HepG2 (cell line): ENCODE data around the gene VSTM5. TPM values are rescaled to one million over a fixed set of nuclear protein-coding genes. Genes with fewer than 3 reads are reported as not detected.
A peak's percentile ranks its signal among the peaks of the same experiment; 100 is the strongest.

Experiments used
- ELF1 ChIP-seq: sonication (generic); formaldehyde crosslinking; IDR thresholded peaks from 2 replicates; pipeline ENCODE4 v1.4.0; 2020; ENCODE audit warnings: missing genetic modification reagents
- FOXP4 ChIP-seq: sonication (generic); formaldehyde crosslinking; IDR thresholded peaks from 2 replicates; pipeline ENCODE4 v1.4.0; 2020; ENCODE audit warnings: missing genetic modification reagents
- GABPA ChIP-seq, 2 experiments: IDR thresholded peaks; 2 replicates each; pipeline ENCODE4 v1.6.1; 2011 to 2016; ENCODE audit warnings: low read depth in 2 of 2, low read length in 1 of 2, missing biosample characterization in 1 of 2, missing genetic modification characterization in 1 of 2
- GPN1 ChIP-seq: sonication (generic); formaldehyde crosslinking; IDR thresholded peaks from 2 replicates; pipeline ENCODE4 v1.5.1; 2020; ENCODE audit warnings: missing genetic modification reagents, borderline replicate concordance
- KMT2B ChIP-seq: IDR thresholded peaks from 2 replicates; pipeline ENCODE4 v1.6.1; 2016; ENCODE audit warnings: missing genetic modification reagents, missing compliant biosample characterization
- MBD4 ChIP-seq: IDR thresholded peaks from 2 replicates; pipeline ENCODE4 v1.6.1; 2012; ENCODE audit warnings: low read length, inconsistent platforms, borderline replicate concordance
- PRPF4 ChIP-seq: fragments of 200-400 bp; formaldehyde crosslinking; IDR thresholded peaks from 2 replicates; pipeline ENCODE4 v1.6.1; 2016; ENCODE audit warnings: low read length, low read depth; ENCODE audit not compliant: poor library complexity, severe bottlenecking
- RBFOX2 ChIP-seq: fragments of 200-400 bp; formaldehyde crosslinking; IDR thresholded peaks from 2 replicates; pipeline ENCODE4 v1.6.1; 2017; ENCODE audit warnings: low read depth, mild to moderate bottlenecking, low read length
- SALL1 ChIP-seq: sonication (generic); formaldehyde crosslinking; IDR thresholded peaks from 2 replicates; pipeline ENCODE4 v1.8.0; 2022; ENCODE audit warnings: mild to moderate bottlenecking, missing genetic modification reagents
- SMYD3 ChIP-seq: sonication (generic); formaldehyde crosslinking; IDR thresholded peaks from 2 replicates; pipeline ENCODE4 v1.8.1; 2023; ENCODE audit warnings: mild to moderate bottlenecking, missing genetic modification reagents
- SOX5 ChIP-seq: IDR thresholded peaks from 2 replicates; pipeline ENCODE4 v1.6.1; 2016; ENCODE audit warnings: borderline replicate concordance
- TBL1XR1 ChIP-seq: fragments of 150-350 bp; IDR thresholded peaks from 2 replicates; pipeline ENCODE4 v1.6.1; 2014; ENCODE audit warnings: borderline replicate concordance, low read length; ENCODE audit not compliant: partially characterized antibody
- THAP11 ChIP-seq: IDR thresholded peaks from 2 replicates; pipeline ENCODE4 v1.6.1; 2016; ENCODE audit warnings: missing biosample characterization, missing genetic modification reagents
- YY1 ChIP-seq: IDR thresholded peaks from 2 replicates; pipeline ENCODE4 v1.6.1; 2011; ENCODE audit warnings: low read length, low read depth, moderate library complexity, mild to moderate bottlenecking; ENCODE audit not compliant: insufficient read depth, insufficient replicate concordance
- ZBTB7B ChIP-seq: sonication (generic); formaldehyde crosslinking; IDR thresholded peaks from 2 replicates; pipeline ENCODE4 v1.4.0; 2020; ENCODE audit warnings: missing genetic modification reagents
- ZMYM2 ChIP-seq: sonication (generic); formaldehyde crosslinking; IDR thresholded peaks from 2 replicates; pipeline ENCODE4 v1.8.0; 2022; ENCODE audit warnings: mild to moderate bottlenecking, missing genetic modification reagents
- ZNF180 ChIP-seq: sonication (generic); formaldehyde crosslinking; IDR thresholded peaks from 2 replicates; pipeline ENCODE4 v1.4.0; 2020; ENCODE audit warnings: low read depth, missing genetic modification reagents, borderline replicate concordance
- ZNF30 ChIP-seq: sonication (generic); formaldehyde crosslinking; IDR thresholded peaks from 2 replicates; pipeline ENCODE4 v1.5.0; 2020; ENCODE audit warnings: mild to moderate bottlenecking, missing genetic modification reagents
- ZNF724P ChIP-seq: sonication (generic); formaldehyde crosslinking; IDR thresholded peaks from 2 replicates; pipeline ENCODE4 v1.8.0; 2022; ENCODE audit warnings: missing genetic modification reagents, borderline replicate concordance
- ZNF75D ChIP-seq: sonication (generic); formaldehyde crosslinking; IDR thresholded peaks from 2 replicates; pipeline ENCODE4 v1.8.1; 2023; ENCODE audit warnings: missing genetic modification reagents, mild to moderate bottlenecking, borderline replicate concordance
- ZNF761 ChIP-seq: sonication (generic); formaldehyde crosslinking; conservative IDR thresholded peaks from 2 replicates; pipeline ENCODE4 v1.4.0; 2020; ENCODE audit warnings: mild to moderate bottlenecking, missing genetic modification reagents
- polyA plus RNA-seq, 8 experiments: library from polyadenylated mRNA; depleted of rRNA in 3 of 8; stranded (reverse) in 7 of 8; unstranded in 1 of 8; fragments of >200 nt; fragmentation: Illumina TruSeq in 4 of 8; extraction: Trizol in 4 of 8; gene quantifications; 2 replicates each; pipeline versions ENCODE4 v1.2.1 to v1.2.3, GENCODE V29; 2011 to 2016; ENCODE audit warnings: low read depth in 4 of 8, missing spikeins in 1 of 8, mixed read lengths in 1 of 8; ENCODE audit not compliant: insufficient read depth in 1 of 8
- total RNA-seq, 5 experiments: library from RNA; depleted of rRNA; stranded (reverse); fragments of >200 nt; fragmentation: Illumina TruSeq; extraction: Trizol; gene quantifications; 2 replicates each; pipeline ENCODE4 v1.2.3, GENCODE V29; 2016; ENCODE audit warnings: low read depth in 1 of 5
- TF ChIP-seq, protein P1 (sequence below): sonication (generic); formaldehyde crosslinking; IDR thresholded peaks from 2 replicates; pipeline ENCODE4 v1.4.0; 2020; ENCODE audit warnings: missing genetic modification reagents, mild to moderate bottlenecking, borderline replicate concordance
- TF ChIP-seq, protein P2 (sequence below): sonication (generic); formaldehyde crosslinking; IDR thresholded peaks from 2 replicates; pipeline ENCODE4 v1.8.0; 2022; ENCODE audit warnings: missing genetic modification reagents, mild to moderate bottlenecking, moderate library complexity, borderline replicate concordance

The VSTM5 gene
- total and polyA plus RNA-seq, 2 of the 13 experiments (the other 11 are each of a cell fraction or from before 2014, with no cell fraction given): not detected

DNA sequence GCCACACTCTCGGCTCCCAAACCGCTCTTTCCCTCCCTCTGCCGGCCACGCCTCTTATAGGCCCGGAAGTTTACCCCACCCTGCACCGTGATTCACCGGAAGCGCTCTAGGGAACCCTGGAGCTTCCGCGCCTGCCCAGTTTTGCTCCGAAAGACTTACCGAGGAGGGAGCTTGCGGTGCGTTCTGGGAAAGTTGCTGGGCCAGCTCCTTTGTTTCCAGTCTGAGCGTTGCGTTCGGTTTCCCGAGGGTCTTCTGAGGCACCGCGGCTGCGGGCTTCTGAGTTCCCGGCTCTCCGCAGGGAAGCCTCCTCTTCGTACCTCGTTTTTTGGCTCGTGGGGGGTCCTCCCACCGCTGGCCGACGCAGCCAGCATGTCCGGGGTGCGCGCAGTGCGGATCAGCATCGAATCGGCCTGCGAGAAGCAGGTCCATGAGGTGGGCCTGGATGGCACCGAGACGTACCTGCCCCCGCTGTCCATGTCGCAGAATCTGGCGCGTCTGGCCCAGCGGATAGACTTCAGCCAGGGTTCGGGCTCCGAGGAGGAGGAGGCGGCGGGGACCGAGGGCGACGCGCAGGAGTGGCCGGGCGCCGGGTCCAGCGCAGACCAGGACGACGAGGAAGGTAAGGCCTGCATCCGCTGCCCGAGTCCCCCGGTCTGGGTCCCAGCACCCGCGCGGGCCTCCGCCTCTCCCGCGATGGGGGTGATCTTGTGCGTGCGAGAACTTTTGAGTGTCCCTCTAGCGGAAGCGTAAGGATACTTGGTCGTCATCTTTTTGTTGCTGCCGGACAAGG, 66.1 kb downstream of the VSTM5 start, which contains the start of gene MED17 (continued):
- TF ChIP-seq, protein P1, sequence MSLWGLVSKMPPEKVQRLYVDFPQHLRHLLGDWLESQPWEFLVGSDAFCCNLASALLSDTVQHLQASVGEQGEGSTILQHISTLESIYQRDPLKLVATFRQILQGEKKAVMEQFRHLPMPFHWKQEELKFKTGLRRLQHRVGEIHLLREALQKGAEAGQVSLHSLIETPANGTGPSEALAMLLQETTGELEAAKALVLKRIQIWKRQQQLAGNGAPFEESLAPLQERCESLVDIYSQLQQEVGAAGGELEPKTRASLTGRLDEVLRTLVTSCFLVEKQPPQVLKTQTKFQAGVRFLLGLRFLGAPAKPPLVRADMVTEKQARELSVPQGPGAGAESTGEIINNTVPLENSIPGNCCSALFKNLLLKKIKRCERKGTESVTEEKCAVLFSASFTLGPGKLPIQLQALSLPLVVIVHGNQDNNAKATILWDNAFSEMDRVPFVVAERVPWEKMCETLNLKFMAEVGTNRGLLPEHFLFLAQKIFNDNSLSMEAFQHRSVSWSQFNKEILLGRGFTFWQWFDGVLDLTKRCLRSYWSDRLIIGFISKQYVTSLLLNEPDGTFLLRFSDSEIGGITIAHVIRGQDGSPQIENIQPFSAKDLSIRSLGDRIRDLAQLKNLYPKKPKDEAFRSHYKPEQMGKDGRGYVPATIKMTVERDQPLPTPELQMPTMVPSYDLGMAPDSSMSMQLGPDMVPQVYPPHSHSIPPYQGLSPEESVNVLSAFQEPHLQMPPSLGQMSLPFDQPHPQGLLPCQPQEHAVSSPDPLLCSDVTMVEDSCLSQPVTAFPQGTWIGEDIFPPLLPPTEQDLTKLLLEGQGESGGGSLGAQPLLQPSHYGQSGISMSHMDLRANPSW (CRISPR knock-in tag): no peak; the same call in 1 of the 2 replicates
- TF ChIP-seq PRPF4: no peak
- no peak for TF ChIP-seq MBD4
- peak; percentile 76 for TF ChIP-seq KMT2B
- no peak for TF ChIP-seq YY1
- TF ChIP-seq ZNF724P: 0 out of 2 replicates have a peak, but pooled peaks have one; percentile 48
- peak; percentile 46; the same call in 1 of the 2 replicates for TF ChIP-seq ZNF75D (CRISPR knock-in tag)
- no peak; the same call in 1 of the 2 replicates for TF ChIP-seq SOX5 (CRISPR knock-in tag)
- no peak; the same call in none of the 2 replicates for TF ChIP-seq SALL1
- peak; percentile 70; the same call in 1 of the 2 replicates for TF ChIP-seq ZNF761 (CRISPR knock-in tag)
- TF ChIP-seq ZNF180 (CRISPR knock-in tag): no peak
- TF ChIP-seq RBFOX2: peak; percentile 87
- TF ChIP-seq THAP11 (CRISPR knock-in tag): peak; percentile 83
- TF ChIP-seq TBL1XR1: no peak
- peak; percentile 79 for TF ChIP-seq FOXP4 (CRISPR knock-in tag)
- TF ChIP-seq SMYD3 (CRISPR knock-in tag): peak; percentile 74; the same call in 1 of the 2 replicates
- TF ChIP-seq GABPA (IDR thresholded peaks at IDR 0.05; ENCODE audit: low read depth, low read length): peak; percentile 85
- TF ChIP-seq GABPA (CRISPR knock-in tag; IDR thresholded peaks at IDR 0.05; ENCODE audit: low read depth): peak; percentile 98
- TF ChIP-seq ZMYM2 (CRISPR knock-in tag): no peak
- peak; percentile 87 for TF ChIP-seq ELF1 (CRISPR knock-in tag)
- no peak for TF ChIP-seq ZNF30 (CRISPR knock-in tag)
- TF ChIP-seq, protein P2, sequence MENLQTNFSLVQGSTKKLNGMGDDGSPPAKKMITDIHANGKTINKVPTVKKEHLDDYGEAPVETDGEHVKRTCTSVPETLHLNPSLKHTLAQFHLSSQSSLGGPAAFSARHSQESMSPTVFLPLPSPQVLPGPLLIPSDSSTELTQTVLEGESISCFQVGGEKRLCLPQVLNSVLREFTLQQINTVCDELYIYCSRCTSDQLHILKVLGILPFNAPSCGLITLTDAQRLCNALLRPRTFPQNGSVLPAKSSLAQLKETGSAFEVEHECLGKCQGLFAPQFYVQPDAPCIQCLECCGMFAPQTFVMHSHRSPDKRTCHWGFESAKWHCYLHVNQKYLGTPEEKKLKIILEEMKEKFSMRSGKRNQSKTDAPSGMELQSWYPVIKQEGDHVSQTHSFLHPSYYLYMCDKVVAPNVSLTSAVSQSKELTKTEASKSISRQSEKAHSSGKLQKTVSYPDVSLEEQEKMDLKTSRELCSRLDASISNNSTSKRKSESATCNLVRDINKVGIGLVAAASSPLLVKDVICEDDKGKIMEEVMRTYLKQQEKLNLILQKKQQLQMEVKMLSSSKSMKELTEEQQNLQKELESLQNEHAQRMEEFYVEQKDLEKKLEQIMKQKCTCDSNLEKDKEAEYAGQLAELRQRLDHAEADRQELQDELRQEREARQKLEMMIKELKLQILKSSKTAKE (CRISPR knock-in tag): no peak; the same call in 1 of the 2 replicates
- no peak for TF ChIP-seq GPN1 (CRISPR knock-in tag)
- no peak for TF ChIP-seq ZBTB7B (CRISPR knock-in tag)
